ENCODE results near the gene DSN1.

- TF ChIP-seq, protein P1, sequence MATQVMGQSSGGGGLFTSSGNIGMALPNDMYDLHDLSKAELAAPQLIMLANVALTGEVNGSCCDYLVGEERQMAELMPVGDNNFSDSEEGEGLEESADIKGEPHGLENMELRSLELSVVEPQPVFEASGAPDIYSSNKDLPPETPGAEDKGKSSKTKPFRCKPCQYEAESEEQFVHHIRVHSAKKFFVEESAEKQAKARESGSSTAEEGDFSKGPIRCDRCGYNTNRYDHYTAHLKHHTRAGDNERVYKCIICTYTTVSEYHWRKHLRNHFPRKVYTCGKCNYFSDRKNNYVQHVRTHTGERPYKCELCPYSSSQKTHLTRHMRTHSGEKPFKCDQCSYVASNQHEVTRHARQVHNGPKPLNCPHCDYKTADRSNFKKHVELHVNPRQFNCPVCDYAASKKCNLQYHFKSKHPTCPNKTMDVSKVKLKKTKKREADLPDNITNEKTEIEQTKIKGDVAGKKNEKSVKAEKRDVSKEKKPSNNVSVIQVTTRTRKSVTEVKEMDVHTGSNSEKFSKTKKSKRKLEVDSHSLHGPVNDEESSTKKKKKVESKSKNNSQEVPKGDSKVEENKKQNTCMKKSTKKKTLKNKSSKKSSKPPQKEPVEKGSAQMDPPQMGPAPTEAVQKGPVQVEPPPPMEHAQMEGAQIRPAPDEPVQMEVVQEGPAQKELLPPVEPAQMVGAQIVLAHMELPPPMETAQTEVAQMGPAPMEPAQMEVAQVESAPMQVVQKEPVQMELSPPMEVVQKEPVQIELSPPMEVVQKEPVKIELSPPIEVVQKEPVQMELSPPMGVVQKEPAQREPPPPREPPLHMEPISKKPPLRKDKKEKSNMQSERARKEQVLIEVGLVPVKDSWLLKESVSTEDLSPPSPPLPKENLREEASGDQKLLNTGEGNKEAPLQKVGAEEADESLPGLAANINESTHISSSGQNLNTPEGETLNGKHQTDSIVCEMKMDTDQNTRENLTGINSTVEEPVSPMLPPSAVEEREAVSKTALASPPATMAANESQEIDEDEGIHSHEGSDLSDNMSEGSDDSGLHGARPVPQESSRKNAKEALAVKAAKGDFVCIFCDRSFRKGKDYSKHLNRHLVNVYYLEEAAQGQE (IDR thresholded peaks at IDR 0.05; ENCODE audit: low read depth, low read length) = no peak
- no peak for TF ChIP-seq BRCA1 (IDR thresholded peaks at IDR 0.05; ENCODE audit: low read depth, low read length)
- no peak for TF ChIP-seq ZBTB33 (IDR thresholded peaks at IDR 0.05)
- no peak for TF ChIP-seq CTCF (IDR thresholded peaks at IDR 0.05 in 2 of 3, conservative IDR thresholded peaks at IDR 0.05 in 1 of 3; ENCODE audit: control insufficient read depth in 2 of 3, extremely low read depth in 1 of 3, insufficient read depth in 1 of 3, low read depth in 3 of 3, low read length in 3 of 3)
- TF ChIP-seq, protein P2, sequence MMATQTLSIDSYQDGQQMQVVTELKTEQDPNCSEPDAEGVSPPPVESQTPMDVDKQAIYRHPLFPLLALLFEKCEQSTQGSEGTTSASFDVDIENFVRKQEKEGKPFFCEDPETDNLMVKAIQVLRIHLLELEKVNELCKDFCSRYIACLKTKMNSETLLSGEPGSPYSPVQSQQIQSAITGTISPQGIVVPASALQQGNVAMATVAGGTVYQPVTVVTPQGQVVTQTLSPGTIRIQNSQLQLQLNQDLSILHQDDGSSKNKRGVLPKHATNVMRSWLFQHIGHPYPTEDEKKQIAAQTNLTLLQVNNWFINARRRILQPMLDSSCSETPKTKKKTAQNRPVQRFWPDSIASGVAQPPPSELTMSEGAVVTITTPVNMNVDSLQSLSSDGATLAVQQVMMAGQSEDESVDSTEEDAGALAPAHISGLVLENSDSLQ (IDR thresholded peaks at IDR 0.05) = no peak
- TF ChIP-seq SREBF1 (IDR thresholded peaks at IDR 0.05; ENCODE audit: low read length) = no peak
- TF ChIP-seq, protein P3, sequence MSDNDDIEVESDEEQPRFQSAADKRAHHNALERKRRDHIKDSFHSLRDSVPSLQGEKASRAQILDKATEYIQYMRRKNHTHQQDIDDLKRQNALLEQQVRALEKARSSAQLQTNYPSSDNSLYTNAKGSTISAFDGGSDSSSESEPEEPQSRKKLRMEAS (IDR thresholded peaks at IDR 0.05; ENCODE audit: low read depth, low read length) = no peak
- no peak for TF ChIP-seq RUNX3 (IDR thresholded peaks at IDR 0.05; ENCODE audit: low read length)
- no peak for TF ChIP-seq NFYA (IDR thresholded peaks at IDR 0.05; ENCODE audit: borderline replicate concordance, low read depth, low read length)
- TF ChIP-seq MYC (IDR thresholded peaks at IDR 0.05; ENCODE audit: insufficient read depth, insufficient read length, insufficient replicate concordance, low read length, severe bottlenecking) = no peak
- TF ChIP-seq EZH2 (IDR thresholded peaks at IDR 0.05; ENCODE audit: borderline replicate concordance, control insufficient read depth, low read depth, low read length) = no peak
Observed at GRCh38 chr20:36819659-36820058, 46.1 kb upstream of the DSN1 start.
